Nephron (organoid): ENCODE results near the gene SERTAD1.

Source experiments
- H3K27ac Mint-ChIP-seq, 3 experiments: 2 replicates each; pipeline ENCODE4 v1.8.0; 2020; ENCODE audit warnings: mixed read lengths in 3 of 3, mild to moderate bottlenecking in 2 of 3, moderate library complexity in 1 of 3
- H3K27me3 Mint-ChIP-seq: 2 replicates; pipeline ENCODE4 v1.8.0; 2021; ENCODE audit warnings: low read depth, mild to moderate bottlenecking, moderate library complexity, mixed read lengths
- H3K36me3 Mint-ChIP-seq: 2 replicates; pipeline ENCODE4 v1.8.0; 2020; ENCODE audit warnings: low read depth, mixed read lengths
- H3K4me1 Mint-ChIP-seq: 2 replicates; pipeline ENCODE4 v1.8.0; 2020; ENCODE audit warnings: mixed read lengths
- H3K4me3 Mint-ChIP-seq, 3 experiments: 2 replicates each; pipeline ENCODE4 v1.8.0; 2020; ENCODE audit warnings: mild to moderate bottlenecking in 3 of 3, mixed read lengths in 3 of 3, moderate library complexity in 2 of 3
- H3K9me3 Mint-ChIP-seq: 2 replicates; pipeline ENCODE4 v1.8.0; 2020; ENCODE audit warnings: mixed read lengths
- TF ChIP-seq, protein P1 (sequence below), 3 experiments: fragments of 200-600 bp; sonication (generic); IDR thresholded peaks; one replicate each; pipeline ENCODE4 v1.5.0; 2021; ENCODE audit warnings: antibody characterized with exemption in 3 of 3; ENCODE audit not compliant: unreplicated experiment in 3 of 3

Gene SERTAD1

GRCh38 chr19:40388481-40388880, 37.3 kb downstream of the SERTAD1 start:
- H3K4me3 Mint-ChIP-seq, result no peak overlapping the region
- no peaks in the 10 kb centered on the region for H3K9me3 Mint-ChIP-seq
- no peaks in the 10 kb centered on the region for H3K27me3 Mint-ChIP-seq
- peaks cover 6% of the 10 kb centered on the region for H3K4me1 Mint-ChIP-seq
- TF ChIP-seq, protein P1, sequence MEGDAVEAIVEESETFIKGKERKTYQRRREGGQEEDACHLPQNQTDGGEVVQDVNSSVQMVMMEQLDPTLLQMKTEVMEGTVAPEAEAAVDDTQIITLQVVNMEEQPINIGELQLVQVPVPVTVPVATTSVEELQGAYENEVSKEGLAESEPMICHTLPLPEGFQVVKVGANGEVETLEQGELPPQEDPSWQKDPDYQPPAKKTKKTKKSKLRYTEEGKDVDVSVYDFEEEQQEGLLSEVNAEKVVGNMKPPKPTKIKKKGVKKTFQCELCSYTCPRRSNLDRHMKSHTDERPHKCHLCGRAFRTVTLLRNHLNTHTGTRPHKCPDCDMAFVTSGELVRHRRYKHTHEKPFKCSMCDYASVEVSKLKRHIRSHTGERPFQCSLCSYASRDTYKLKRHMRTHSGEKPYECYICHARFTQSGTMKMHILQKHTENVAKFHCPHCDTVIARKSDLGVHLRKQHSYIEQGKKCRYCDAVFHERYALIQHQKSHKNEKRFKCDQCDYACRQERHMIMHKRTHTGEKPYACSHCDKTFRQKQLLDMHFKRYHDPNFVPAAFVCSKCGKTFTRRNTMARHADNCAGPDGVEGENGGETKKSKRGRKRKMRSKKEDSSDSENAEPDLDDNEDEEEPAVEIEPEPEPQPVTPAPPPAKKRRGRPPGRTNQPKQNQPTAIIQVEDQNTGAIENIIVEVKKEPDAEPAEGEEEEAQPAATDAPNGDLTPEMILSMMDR (IDR thresholded peaks at IDR 0.05; ENCODE audit: unreplicated experiment in 3 of 3), result no peak
- no peak overlapping the region for H3K27ac Mint-ChIP-seq
- H3K36me3 Mint-ChIP-seq, result no peaks in the 10 kb centered on the region

GRCh38 chr19:40387155-40387554, 38.6 kb downstream of the SERTAD1 start:
- Mint-ChIP-seq H3K4me1 (peaks cover 6% of the 10 kb centered on the region), H3K27ac (peak overlapping the region in 2 of 3 experiments; percentile 11 to 66), H3K36me3 (no peaks in the 10 kb centered on the region), H3K4me3 (no peak overlapping the region), H3K9me3 (no peaks in the 10 kb centered on the region), H3K27me3 (no peaks in the 10 kb centered on the region)
- TF ChIP-seq, protein P1 (IDR thresholded peaks at IDR 0.05; ENCODE audit: unreplicated experiment in 3 of 3), result no peak

DNA sequence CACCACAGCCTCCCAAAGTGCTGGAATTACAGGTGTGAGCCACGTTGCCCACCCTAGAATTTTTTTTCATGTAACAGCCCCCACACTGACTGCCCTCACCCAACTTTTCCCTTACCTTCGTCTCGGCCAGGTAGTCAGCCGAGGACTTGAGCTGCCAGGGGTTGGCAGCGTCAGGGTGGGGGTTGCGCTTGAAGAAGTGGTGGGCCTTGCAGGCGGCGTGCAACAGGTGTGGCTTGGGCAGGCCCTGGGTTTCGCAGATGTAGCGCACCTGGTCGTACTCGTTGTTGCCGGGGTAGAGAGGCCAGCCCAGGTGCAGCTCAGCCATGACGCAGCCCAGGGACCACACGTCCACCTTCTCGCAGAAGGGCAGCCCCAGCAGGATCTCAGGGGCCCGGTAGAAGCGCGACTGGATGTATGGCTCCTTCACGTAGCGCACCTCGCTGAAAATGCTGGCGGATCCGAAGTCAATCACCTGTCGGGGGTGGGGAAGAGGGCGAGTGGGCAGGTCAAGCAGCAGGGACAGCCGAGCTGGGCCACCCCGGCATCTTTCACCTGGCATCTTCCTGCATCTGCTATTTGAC, 42.0 kb downstream of the SERTAD1 start:
- Mint-ChIP-seq H3K4me3 (no peak overlapping the region), H3K4me1 (peaks cover 6% of the 10 kb centered on the region), H3K36me3 (no peaks in the 10 kb centered on the region), H3K27me3 (no peaks in the 10 kb centered on the region), H3K9me3 (no peaks in the 10 kb centered on the region), H3K27ac (no peak overlapping the region)
- TF ChIP-seq, protein P1 (IDR thresholded peaks at IDR 0.05; ENCODE audit: unreplicated experiment in 3 of 3), result no peak

- TF ChIP-seq, protein P1 (IDR thresholded peaks at IDR 0.05; ENCODE audit: unreplicated experiment in 3 of 3), result no peak
- H3K36me3 Mint-ChIP-seq, result no peaks in the 10 kb centered on the region
- no peak overlapping the region for H3K27ac Mint-ChIP-seq
- H3K4me1 Mint-ChIP-seq, result no peaks in the 10 kb centered on the region
- H3K4me3 Mint-ChIP-seq, result no peak overlapping the region
- H3K27me3 Mint-ChIP-seq, result no peaks in the 10 kb centered on the region
- H3K9me3 Mint-ChIP-seq, result no peaks in the 10 kb centered on the region
These were observed 44.5 kb downstream of the SERTAD1 start for GRCh38 chr19:40381321-40381720.

DNA sequence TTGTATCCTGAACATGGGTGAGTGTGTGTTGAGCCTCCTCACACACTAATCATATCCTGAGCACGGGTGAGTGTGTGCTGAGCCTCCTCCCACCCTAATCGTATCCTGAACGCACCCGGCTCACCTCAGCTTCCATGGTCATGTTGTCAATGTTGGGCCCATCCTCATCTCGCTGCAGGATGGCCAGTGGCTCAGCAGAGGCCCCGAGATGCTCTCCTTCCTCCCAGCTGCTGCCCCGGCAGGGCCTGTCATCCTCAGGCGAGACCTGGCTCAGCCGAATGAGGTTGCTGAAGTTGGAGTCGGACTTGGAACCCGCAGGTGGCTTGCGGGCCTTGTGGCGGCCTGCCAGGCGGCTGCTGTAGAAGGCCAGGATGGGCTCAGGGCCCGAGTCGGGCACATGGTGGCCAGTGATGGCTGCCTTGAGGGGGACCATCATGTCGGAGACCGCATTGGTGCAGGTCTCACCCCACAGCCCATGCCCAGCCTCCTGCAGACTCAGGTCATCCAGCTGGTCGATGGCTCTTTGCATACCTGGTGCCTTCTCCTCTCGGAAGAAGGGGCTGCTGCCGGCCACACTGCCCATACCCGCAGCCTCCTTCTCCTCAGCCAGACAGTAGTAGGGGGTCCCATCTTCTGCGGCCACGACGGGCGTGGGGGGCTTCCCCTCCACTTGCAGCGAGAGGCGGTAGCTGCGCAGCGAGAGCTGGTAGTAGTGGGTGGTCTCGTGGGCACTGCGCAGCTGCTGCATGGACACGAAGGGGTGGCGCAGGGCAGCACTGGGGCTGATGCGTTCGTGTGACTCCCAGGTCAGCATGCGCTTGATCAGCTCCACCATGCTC, 45.4 kb downstream of the SERTAD1 start:
- peaks cover 9% of the 10 kb centered on the region for H3K36me3 Mint-ChIP-seq
- no peak overlapping the region for H3K4me3 Mint-ChIP-seq
- H3K4me1 Mint-ChIP-seq, result no peaks in the 10 kb centered on the region
- no peaks in the 10 kb centered on the region for H3K9me3 Mint-ChIP-seq
- no peak overlapping the region for H3K27ac Mint-ChIP-seq
- TF ChIP-seq, protein P1 (IDR thresholded peaks at IDR 0.05; ENCODE audit: unreplicated experiment in 3 of 3), result no peak
- no peaks in the 10 kb centered on the region for H3K27me3 Mint-ChIP-seq
